ENCODE results near the gene PEX14. TPM values are rescaled to one million over a fixed set of nuclear protein-coding genes. Genes with fewer than 3 reads are reported as not detected.

Gene PEX14
- total RNA-seq, 1 donor from 2014 or later = 28.2 TPM

GRCh38 chr1:10515301-10515975 is 40.7 kb downstream of the PEX14 start:
- no peak for DNase-seq (ENCODE audit: extremely low read depth, low read depth, low spot score)

- DNase-seq (ENCODE audit: extremely low read depth, low read depth, low spot score) = no peak
These were observed 41.4 kb downstream of the PEX14 start for GRCh38 chr1:10515976-10516750.

- DNase-seq (ENCODE audit: extremely low read depth, low read depth, low spot score) = no peak
These were observed 42.4 kb downstream of the PEX14 start for GRCh38 chr1:10516925-10517676.

- DNase-seq (ENCODE audit: extremely low read depth, low read depth, low spot score) = no peak
These were observed 42.9 kb downstream of the PEX14 start for GRCh38 chr1:10517677-10517982.

- DNase-seq (ENCODE audit: extremely low read depth, low read depth, low spot score) = no peak
These were observed 44.3 kb downstream of the PEX14 start for GRCh38 chr1:10519016-10519417.

- DNase-seq (ENCODE audit: extremely low read depth, low read depth, low spot score) = no peak
These were observed 45.7 kb downstream of the PEX14 start for GRCh38 chr1:10520497-10520896.

GRCh38 chr1:10520952-10521351 is 46.2 kb downstream of the PEX14 start:
- DNase-seq (ENCODE audit: extremely low read depth, low read depth, low spot score) = no peak

GRCh38 chr1:10521537-10522157 is 46.9 kb downstream of the PEX14 start:
- DNase-seq (ENCODE audit: extremely low read depth, low read depth, low spot score) = no peak

GRCh38 chr1:10522322-10522860 is 47.6 kb downstream of the PEX14 start:
- DNase-seq (ENCODE audit: extremely low read depth, low read depth, low spot score) = no peak

GRCh38 chr1:10525208-10525607 is 50.5 kb downstream of the PEX14 start:
- DNase-seq (ENCODE audit: extremely low read depth, low read depth, low spot score) = no peak

GRCh38 chr1:10528066-10529014 is 53.6 kb downstream of the PEX14 start:
- no peak for DNase-seq (ENCODE audit: extremely low read depth, low read depth, low spot score)

- DNase-seq (ENCODE audit: extremely low read depth, low read depth, low spot score) = no peak
These were observed 54.3 kb downstream of the PEX14 start for GRCh38 chr1:10529091-10529490.

GRCh38 chr1:10529765-10530164 is 55.0 kb downstream of the PEX14 start:
- DNase-seq (ENCODE audit: extremely low read depth, low read depth, low spot score) = no peak

- no peak for DNase-seq (ENCODE audit: extremely low read depth, low read depth, low spot score)
These were observed 55.6 kb downstream of the PEX14 start for GRCh38 chr1:10530281-10530740.

GRCh38 chr1:10530756-10531495 is 56.2 kb downstream of the PEX14 start:
- no peak for DNase-seq (ENCODE audit: extremely low read depth, low read depth, low spot score)

GRCh38 chr1:10532362-10532761 is 57.6 kb downstream of the PEX14 start:
- no peak for DNase-seq (ENCODE audit: extremely low read depth, low read depth, low spot score)

GRCh38 chr1:10534519-10534918 is 59.8 kb downstream of the PEX14 start:
- no peak for DNase-seq (ENCODE audit: extremely low read depth, low read depth, low spot score)

- no peak for DNase-seq (ENCODE audit: extremely low read depth, low read depth, low spot score)
These were observed 61.5 kb downstream of the PEX14 start for GRCh38 chr1:10536133-10536770.
